IPS-20b (cell line): ENCODE measurements around the gene TAPBP.
"Not testable (repeated sequence)": the region's sequence is repeated elsewhere in the genome, so short reads cannot be mapped to it uniquely, and the experiment has no call there.

Source experiments
- H3K27ac ChIP-seq: one replicate; pipeline ENCODE4 v1.5.1; 2013; ENCODE audit warnings: low read length
- H3K27me3 ChIP-seq: 2 replicates; pipeline ENCODE4 v1.6.1; 2013; ENCODE audit warnings: mild to moderate bottlenecking, low read length, inconsistent platforms; ENCODE audit not compliant: insufficient read depth
- H3K36me3 ChIP-seq: 2 replicates; pipeline ENCODE4 v1.6.1; 2013; ENCODE audit warnings: low read depth, mild to moderate bottlenecking, inconsistent platforms, low read length, moderate library complexity; ENCODE audit not compliant: insufficient read depth
- H3K4me1 ChIP-seq: 2 replicates; pipeline ENCODE4 v1.6.1; 2013; ENCODE audit warnings: mild to moderate bottlenecking, control low read depth, inconsistent platforms, low read length, moderate library complexity; ENCODE audit not compliant: insufficient read depth
- H3K4me3 ChIP-seq: 2 replicates; pipeline ENCODE4 v1.5.1; 2013; ENCODE audit warnings: mild to moderate bottlenecking, low read length, inconsistent platforms
- H3K9ac ChIP-seq: 2 replicates; pipeline ENCODE4 v1.6.1; 2013; ENCODE audit warnings: low read depth, mild to moderate bottlenecking, inconsistent platforms, low read length, moderate library complexity
- H3K9me3 ChIP-seq: 2 replicates; pipeline ENCODE4 v1.6.1; 2013; ENCODE audit warnings: mild to moderate bottlenecking, low read depth, low read length, inconsistent platforms; ENCODE audit not compliant: insufficient read depth

TAPBP gene

GRCh38 chr6:33271117-33271467 is 42.8 kb downstream of the TAPBP start:
- Histone ChIP-seq H3K9ac (peak overlapping the region; percentile 98), H3K4me3 (peak overlapping the region; percentile 94), H3K9me3 (no peaks in the 10 kb centered on the region), H3K36me3 (peaks cover 76% of the 10 kb centered on the region), H3K27ac (peak overlapping the region; percentile 98), H3K4me1 (peaks cover 10% of the 10 kb centered on the region), H3K27me3 (no peaks in the 10 kb centered on the region)

DNA sequence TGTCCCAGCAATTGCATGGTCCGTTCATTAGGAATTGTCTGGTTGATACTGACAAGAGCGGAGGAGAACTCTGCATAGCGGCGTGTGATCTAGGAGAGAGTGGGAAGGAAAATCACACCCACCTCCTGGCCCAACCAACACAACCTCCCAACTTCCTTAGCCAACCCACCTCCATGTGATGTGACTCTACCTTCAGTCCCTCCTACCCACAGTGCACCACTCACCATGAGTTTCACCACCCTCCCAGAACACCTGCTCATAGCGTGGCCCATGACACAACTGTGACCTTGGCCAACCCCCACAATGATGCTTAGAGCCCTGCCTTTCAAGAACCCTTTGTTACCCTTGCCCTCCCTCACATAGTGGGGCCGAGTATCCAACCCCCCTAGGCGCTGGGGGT is 49.9 kb downstream of the TAPBP start:
- Histone ChIP-seq H3K36me3 (peaks cover 74% of the 10 kb centered on the region), H3K4me1 (no peaks in the 10 kb centered on the region), H3K9ac (no peak overlapping the region), H3K27me3 (no peaks in the 10 kb centered on the region), H3K27ac (no peak overlapping the region), H3K9me3 (no peaks in the 10 kb centered on the region), H3K4me3 (no peak overlapping the region)

DNA sequence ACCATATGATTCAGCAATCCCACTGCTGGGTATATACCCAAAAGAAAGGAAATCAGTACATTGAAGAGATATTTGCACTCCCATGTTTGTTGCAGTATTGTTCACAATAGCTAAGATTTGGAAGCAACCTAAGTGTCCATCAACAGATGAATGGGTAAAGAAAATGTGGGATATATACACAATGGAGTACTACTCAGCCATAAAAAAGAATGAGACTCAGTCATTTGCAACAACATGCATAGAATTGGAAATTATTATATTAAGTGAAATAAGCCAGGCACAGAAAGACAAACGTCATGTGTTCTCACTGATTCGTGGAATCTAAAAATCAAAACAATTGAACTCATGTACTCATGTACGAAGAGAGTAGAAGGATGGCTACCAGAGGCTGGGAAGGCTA is 51.4 kb downstream of the TAPBP start:
- peaks cover 61% of the 10 kb centered on the region for H3K36me3 ChIP-seq
- not testable (repeated sequence) for H3K4me1 ChIP-seq

DNA sequence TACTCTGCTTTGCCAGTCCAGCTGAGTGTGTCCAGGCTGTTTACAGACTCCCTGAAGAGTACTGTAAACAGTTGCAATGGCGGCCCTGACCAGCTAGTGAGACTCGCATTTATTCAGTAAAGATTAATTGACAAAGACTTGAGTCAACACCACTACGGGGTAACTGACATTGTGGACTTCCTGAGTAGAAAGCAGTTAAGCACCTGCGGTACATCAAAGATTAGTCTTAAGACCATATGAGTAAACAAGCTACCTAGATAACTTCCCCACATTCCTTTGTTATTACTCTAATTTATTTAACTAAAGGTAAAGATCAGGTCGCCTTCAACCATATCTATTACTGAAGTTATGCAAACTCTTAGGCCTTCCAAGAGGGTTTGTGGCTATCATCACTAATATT is 54.8 kb downstream of the TAPBP start:
- Histone ChIP-seq H3K36me3 (peaks cover 33% of the 10 kb centered on the region), H3K9ac (no peak overlapping the region), H3K4me1 (no peaks in the 10 kb centered on the region), H3K27me3 (no peaks in the 10 kb centered on the region), H3K27ac (no peak overlapping the region), H3K9me3 (no peaks in the 10 kb centered on the region), H3K4me3 (no peak overlapping the region)

More for the DNA sequence above, 51.4 kb downstream of the TAPBP start:
- not testable (repeated sequence) for H3K27ac ChIP-seq, H3K4me3 ChIP-seq, H3K27me3 ChIP-seq, H3K9me3 ChIP-seq, H3K9ac ChIP-seq

DNA sequence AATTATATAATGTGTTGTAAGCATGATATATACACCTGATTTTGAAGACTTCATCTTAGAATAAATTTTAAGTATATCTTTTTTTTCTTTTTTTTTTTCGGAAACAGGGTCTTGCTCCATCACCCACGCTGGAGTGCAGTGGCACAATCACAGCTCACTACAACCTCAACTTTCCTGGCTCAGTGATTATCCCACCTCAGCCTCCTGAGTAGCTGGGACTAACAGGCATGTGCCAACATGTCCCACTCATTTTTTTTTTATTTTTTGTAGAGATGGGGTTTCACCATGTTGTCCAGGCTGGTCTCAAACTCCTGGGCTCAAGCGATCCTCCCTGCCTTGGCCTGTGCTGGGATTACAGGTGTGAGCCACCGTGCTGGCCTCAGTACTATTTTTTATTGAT is 59.3 kb downstream of the TAPBP start:
- Histone ChIP-seq H3K4me1 (peaks cover 3% of the 10 kb centered on the region; the same call in 1 of the 2 replicates), H3K36me3 (peaks cover 19% of the 10 kb centered on the region), H3K27me3 (no peaks in the 10 kb centered on the region), H3K9ac (no peak overlapping the region), H3K27ac (no peak overlapping the region), H3K4me3 (no peak overlapping the region), H3K9me3 (no peaks in the 10 kb centered on the region)

- Histone ChIP-seq H3K9me3 (no peaks in the 10 kb centered on the region), H3K4me3 (no peak overlapping the region), H3K27ac (no peak overlapping the region), H3K36me3 (peaks cover 10% of the 10 kb centered on the region), H3K9ac (no peak overlapping the region), H3K4me1 (peaks cover 7% of the 10 kb centered on the region; the same call in 1 of the 2 replicates), H3K27me3 (peaks cover 12% of the 10 kb centered on the region)
Measured at GRCh38 chr6:33252759-33253158, 61.1 kb downstream of the TAPBP start.

- no peak overlapping the region for H3K9ac ChIP-seq
- no peaks in the 10 kb centered on the region for H3K9me3 ChIP-seq
Measured at GRCh38 chr6:33251395-33252012, 62.4 kb downstream of the TAPBP start.

GRCh38 chr6:33250731-33251130 is 63.1 kb downstream of the TAPBP start:
- Histone ChIP-seq H3K9me3 (no peaks in the 10 kb centered on the region), H3K9ac (no peak overlapping the region), H3K4me3 (no peak overlapping the region), H3K27me3 (peaks cover 33% of the 10 kb centered on the region), H3K36me3 (peaks cover 10% of the 10 kb centered on the region), H3K4me1 (peaks cover 7% of the 10 kb centered on the region; the same call in 1 of the 2 replicates), H3K27ac (no peak overlapping the region)

More at GRCh38 chr6:33251395-33252012, 62.4 kb downstream of the TAPBP start:
- H3K4me1 ChIP-seq, result peaks cover 7% of the 10 kb centered on the region; the same call in 1 of the 2 replicates
- peaks cover 25% of the 10 kb centered on the region for H3K27me3 ChIP-seq
- no peak overlapping the region for H3K27ac ChIP-seq
- H3K4me3 ChIP-seq, result no peak overlapping the region
- H3K36me3 ChIP-seq, result peaks cover 10% of the 10 kb centered on the region

DNA sequence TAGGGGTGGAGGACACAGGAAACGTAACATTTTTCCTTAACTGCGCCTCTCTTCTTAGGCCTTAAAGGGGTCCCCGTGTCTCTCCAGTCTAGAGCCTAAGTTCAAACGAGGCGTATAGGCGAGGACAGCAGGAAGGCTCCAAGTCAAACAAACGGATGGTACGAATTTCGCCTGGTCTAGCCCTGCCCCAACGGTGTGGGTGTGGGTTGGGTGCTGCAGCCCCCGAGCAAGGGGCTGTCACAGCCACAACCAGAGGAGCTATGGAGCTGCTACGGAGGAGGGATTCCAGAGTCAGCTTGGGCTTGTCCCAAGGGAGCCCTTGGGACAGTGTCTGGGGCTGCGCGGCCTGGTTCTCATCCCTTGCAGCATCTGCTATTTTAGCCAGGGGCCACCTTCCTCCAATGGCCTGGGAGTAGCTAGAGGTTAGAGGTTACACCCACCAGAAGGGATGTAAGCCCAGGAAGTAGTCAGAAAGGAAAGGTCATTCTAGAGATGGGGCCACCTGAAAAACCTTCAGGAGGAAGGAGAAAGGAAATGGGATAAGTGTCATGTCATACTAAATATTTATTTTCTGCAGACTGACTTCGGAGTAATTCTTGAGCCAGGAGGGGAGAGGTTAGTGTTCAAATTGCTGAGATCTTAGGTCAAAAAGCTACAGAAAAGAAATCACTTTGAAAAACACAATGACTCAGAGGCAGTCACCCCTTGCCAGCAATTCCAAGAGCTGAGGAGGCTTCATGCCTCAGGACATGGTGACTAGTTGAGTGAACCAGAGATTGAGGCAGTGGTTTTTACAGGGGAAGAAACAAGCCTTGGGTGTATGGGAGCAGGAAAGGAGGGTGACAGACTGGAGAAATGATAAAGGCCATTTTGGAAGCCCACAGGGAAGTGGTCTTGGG is 63.9 kb downstream of the TAPBP start:
- Histone ChIP-seq H3K9me3 (no peaks in the 10 kb centered on the region), H3K4me1 (peaks cover 7% of the 10 kb centered on the region; the same call in 1 of the 2 replicates), H3K27me3 (peaks cover 33% of the 10 kb centered on the region), H3K27ac (peak overlapping the region; percentile 61), H3K9ac (peak overlapping the region; percentile 92), H3K36me3 (peaks cover 10% of the 10 kb centered on the region), H3K4me3 (peak overlapping the region; percentile 93)
